Thoracic aorta (tissue), 2 donors: ENCODE measurements around the gene PLTP. TPM values are rescaled to one million over a fixed set of nuclear protein-coding genes. Genes with fewer than 3 reads are reported as not detected.

ENCODE experiments used
- ATAC-seq: fragments of 150-250 bp; one replicate; pipeline ENCODE4 v1.8.0; 2017; ENCODE audit warnings: low read depth; ENCODE audit not compliant: insufficient number of reproducible peaks, low FRiP score
- DNase-seq: peaks from one replicate; pipeline ENCODE4 v3.0.0-alpha.2; 2020; ENCODE audit warnings: low spot score
- H3K27ac ChIP-seq, 2 donors: fragments of 200-600 bp; sonication (generic); 1 replicate in 1 of 2; 2 replicates in 1 of 2; pipeline ENCODE4 v1.5.1; 2016; ENCODE audit warnings: mild to moderate bottlenecking in 2 of 2, moderate library complexity in 2 of 2
- H3K27me3 ChIP-seq: fragments of 200-600 bp; sonication (generic); replicated peaks from 2 replicates; pipeline ENCODE4 v1.6.0; 2016; ENCODE audit warnings: mild to moderate bottlenecking; ENCODE audit not compliant: insufficient read depth
- H3K36me3 ChIP-seq: fragments of 200-600 bp; sonication (generic); one replicate; pipeline ENCODE4 v1.5.1; 2016
- H3K4me1 ChIP-seq, 2 donors: fragments of 200-600 bp; sonication (generic); 1 replicate in 1 of 2; 2 replicates in 1 of 2; pipeline versions ENCODE4 v1.5.1 to v1.6.0; 2016; ENCODE audit warnings: low read depth in 2 of 2, mild to moderate bottlenecking in 1 of 2; ENCODE audit not compliant: control insufficient read depth in 1 of 2
- H3K4me3 ChIP-seq: fragments of 200-600 bp; sonication (generic); 2 replicates; pipeline ENCODE4 v1.5.1; 2016; ENCODE audit warnings: mild to moderate bottlenecking
- H3K9me3 ChIP-seq: fragments of 200-600 bp; sonication (generic); 2 replicates; pipeline ENCODE4 v1.5.1; 2016
- CTCF ChIP-seq: fragments of 200-600 bp; sonication (generic); IDR thresholded peaks from one replicate; pipeline ENCODE4 v1.5.1; 2019; ENCODE audit warnings: antibody characterized with exemption
- total RNA-seq, 2 donors: library from RNA; depleted of rRNA; stranded (reverse); fragments of >200 nt; gene quantifications; one replicate each; pipeline versions ENCODE4 v1.1.0 to v1.2.3, GENCODE V29; 2016

Gene PLTP
- total RNA-seq, 2 donors from 2014 or later = 182 to 637 TPM

GRCh38 chr20:45926731-45927070 lies 14.7 kb upstream of the PLTP start:
- ATAC-seq = no peak
- H3K27me3 ChIP-seq = no peaks in the 10 kb centered on the region

GRCh38 chr20:45925821-45926506 lies 14.0 kb upstream of the PLTP start:
- Histone ChIP-seq H3K36me3 (no peaks in the 10 kb centered on the region), H3K27me3 (no peaks in the 10 kb centered on the region), H3K4me3 (no peak overlapping the region), H3K4me1 (peaks cover 6 to 15% of the 10 kb centered on the region in 2 donors), H3K9me3 (no peaks in the 10 kb centered on the region), H3K27ac (no peak overlapping the region)
- ATAC-seq (no peak), DNase-seq (no peak)
- TF ChIP-seq CTCF = no peak

More at GRCh38 chr20:45926731-45927070, 14.7 kb upstream of the PLTP start:
- DNase-seq = no peak
- no peak overlapping the region for H3K4me3 ChIP-seq
- no peak for TF ChIP-seq CTCF
- peaks cover 6 to 15% of the 10 kb centered on the region in 2 donors for H3K4me1 ChIP-seq
- H3K27ac ChIP-seq = no peak overlapping the region
- H3K36me3 ChIP-seq = no peaks in the 10 kb centered on the region
- H3K9me3 ChIP-seq = no peaks in the 10 kb centered on the region

GRCh38 chr20:45924391-45925261 lies 12.7 kb upstream of the PLTP start:
- H3K27me3 ChIP-seq = no peaks in the 10 kb centered on the region
- DNase-seq (no peak), ATAC-seq (peak; percentile 32)
- H3K4me1 ChIP-seq = peaks cover 6 to 18% of the 10 kb centered on the region in 2 donors
- H3K9me3 ChIP-seq = no peaks in the 10 kb centered on the region
- H3K4me3 ChIP-seq = peak overlapping the region; percentile 40
- H3K36me3 ChIP-seq = no peaks in the 10 kb centered on the region
- peak overlapping the region in 1 of 2 donors; percentile 65 for H3K27ac ChIP-seq
- no peak for TF ChIP-seq CTCF

- H3K9me3 ChIP-seq = no peaks in the 10 kb centered on the region
- peaks cover 6 to 26% of the 10 kb centered on the region in 2 donors for H3K4me1 ChIP-seq
- H3K36me3 ChIP-seq = no peaks in the 10 kb centered on the region
- H3K4me3 ChIP-seq = no peak overlapping the region
- no peak overlapping the region for H3K27ac ChIP-seq
- DNase-seq (no peak), ATAC-seq (no peak)
- no peaks in the 10 kb centered on the region for H3K27me3 ChIP-seq
- no peak for TF ChIP-seq CTCF
These were observed 9.6 kb upstream of the PLTP start for GRCh38 chr20:45921337-45922189.
